Activated CD8-positive, alpha-beta memory T cell treated with anti-CD3 and anti-CD28 coated beads for 4 hours (primary cell): ENCODE results near the gene MCM7.

Experiments used
- DNase-seq, 2 donors: peaks; one replicate each; pipeline ENCODE4 v3.0.0-alpha.2; 2020; ENCODE audit warnings: low read depth in 2 of 2

The MCM7 gene

DNA sequence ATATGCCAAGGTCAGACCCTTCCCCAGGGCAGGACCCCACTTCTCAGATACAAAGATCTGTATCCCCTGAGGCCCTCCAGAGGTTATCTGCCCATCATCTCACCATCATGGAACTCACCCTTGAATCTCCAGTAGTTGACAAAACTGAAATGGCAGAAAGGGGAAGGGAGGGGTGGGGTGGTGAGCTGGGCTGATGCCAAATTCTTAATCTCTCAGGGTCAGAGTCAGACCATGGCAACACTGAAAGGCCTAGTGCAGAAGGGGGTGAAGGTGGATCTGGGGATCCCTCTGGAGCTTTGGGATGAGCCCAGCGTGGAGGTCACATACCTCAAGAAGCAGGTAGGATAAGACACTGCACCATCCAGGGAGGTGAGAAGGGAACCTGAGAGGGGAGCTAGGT, 21.4 kb upstream of the MCM7 start:
- DNase-seq: no peak

DNA sequence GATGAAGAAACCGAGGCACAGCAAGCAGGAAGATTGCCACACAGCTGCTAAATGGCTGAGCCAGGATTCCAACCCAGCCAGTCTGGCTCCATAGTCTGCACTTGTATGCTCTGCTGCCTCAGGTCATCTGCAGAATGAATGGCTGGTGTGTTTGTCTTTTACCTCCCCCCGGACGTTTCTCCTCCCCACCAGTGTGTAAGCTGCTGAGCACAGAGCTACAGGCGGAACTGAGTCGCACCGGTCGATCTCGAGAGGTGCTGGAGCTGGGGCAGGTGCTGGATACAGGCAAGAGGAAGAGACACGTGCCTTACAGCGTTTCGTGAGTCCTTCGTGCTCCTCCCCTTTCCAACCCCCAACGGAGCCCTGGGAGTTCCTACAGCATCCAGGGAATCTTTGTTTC, 20.9 kb upstream of the MCM7 start:
- DNase-seq: no peak

DNA sequence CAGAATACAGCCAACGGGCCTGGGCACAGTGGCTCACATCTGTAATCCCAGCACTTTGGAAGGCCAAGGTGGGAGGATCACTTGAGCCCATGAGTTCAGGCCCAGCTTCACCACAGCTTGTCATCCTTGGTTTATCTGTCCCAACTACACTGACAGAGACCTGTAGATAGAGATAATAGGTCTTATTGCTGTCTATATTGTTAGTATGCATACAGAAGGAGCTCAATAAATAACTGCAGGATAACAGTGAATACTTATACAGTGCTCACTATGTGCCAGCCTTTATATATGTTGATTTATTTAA, 19.5 kb upstream of the MCM7 start:
- DNase-seq: no peak

DNA sequence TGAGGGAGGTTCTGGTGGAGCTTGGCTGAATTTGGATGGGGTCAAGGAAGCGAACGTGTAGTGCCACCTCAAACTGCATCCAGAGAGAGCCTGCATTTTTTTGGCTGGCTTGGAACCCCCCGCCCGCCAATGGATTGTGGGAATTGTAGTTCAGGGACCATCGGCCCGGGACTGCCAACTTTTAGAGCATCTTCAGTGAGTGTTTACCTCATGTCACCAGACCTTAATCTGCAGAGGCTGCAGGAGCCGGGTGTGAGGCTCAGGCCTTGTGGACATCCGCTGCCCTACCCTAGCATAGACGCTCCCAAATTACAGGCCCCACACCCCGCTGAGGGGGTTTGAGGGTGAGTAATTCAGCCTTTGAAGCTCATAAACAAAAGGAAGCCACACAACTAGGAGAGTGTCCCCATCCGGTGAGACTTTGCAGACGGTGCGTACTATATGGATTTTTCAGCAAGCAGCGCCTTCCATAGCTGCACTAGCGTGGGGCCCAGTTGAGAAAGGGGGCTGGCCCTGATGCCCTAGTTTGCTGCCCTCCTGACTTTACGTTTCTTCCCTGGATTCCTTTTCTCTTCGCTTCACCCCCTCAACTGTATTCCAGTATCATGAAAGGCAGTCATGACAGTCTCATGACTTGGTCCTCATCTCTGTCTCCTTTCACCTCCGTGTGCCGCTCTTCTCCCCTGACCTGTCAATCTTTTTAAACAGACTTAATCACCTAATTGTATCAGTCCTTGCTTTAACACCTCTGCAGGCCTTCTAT, 19.0 kb upstream of the MCM7 start:
- DNase-seq: peak in 1 of 2 donors; percentile 38

DNA sequence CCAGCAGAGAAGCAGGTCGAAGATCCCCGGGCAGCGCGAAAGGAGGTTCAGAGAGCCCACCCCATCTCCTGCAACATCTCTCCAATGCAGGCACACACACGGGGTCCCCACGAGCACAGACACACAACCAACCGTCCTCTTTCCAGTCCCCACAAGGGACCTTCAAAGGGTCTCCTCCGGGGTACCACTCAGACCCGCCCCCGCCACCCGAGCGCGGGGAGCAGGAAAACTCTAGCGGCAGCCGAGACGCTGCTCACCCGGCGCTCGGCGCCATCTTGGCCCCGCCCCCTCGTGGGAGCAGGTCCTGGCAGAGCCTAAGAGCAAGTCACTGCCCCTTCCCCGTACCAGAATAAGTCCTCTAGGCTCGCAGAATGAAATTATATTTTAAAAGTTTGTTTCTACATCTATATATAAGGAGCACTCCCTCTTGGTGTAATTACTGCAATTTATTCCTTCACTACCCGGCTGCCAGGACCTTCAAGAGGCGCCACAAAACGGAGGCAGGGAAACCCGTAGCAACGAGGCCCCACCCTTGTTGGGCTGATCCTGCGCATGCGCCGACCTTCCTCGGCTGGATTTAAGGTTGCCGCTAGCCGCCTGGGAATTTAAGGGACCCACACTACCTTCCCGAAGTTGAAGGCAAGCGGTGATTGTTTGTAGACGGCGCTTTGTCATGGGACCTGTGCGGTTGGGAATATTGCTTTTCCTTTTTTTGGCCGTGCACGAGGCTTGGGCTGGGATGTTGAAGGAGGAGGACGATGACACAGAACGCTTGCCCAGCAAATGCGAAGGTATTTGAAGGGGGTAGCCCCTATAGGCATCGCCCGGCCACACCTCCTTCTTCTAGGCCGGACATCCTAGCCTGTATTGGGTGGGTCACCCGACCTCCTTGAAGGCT, 18.1 kb upstream of the MCM7 start, which contains the start of the genes CNPY4 and TAF6:
Gene CNPY4 (plus strand): TSS at position 563 of the 898 bp plus-strand sequence. CDS start 111 bp downstream, at position 674.
Gene TAF6 (minus strand): TSS at position 287 of the 898 bp plus-strand sequence. CDS start 5,149 bp downstream, outside the sequence.
- DNase-seq: peak; percentile 91 to 92

DNA sequence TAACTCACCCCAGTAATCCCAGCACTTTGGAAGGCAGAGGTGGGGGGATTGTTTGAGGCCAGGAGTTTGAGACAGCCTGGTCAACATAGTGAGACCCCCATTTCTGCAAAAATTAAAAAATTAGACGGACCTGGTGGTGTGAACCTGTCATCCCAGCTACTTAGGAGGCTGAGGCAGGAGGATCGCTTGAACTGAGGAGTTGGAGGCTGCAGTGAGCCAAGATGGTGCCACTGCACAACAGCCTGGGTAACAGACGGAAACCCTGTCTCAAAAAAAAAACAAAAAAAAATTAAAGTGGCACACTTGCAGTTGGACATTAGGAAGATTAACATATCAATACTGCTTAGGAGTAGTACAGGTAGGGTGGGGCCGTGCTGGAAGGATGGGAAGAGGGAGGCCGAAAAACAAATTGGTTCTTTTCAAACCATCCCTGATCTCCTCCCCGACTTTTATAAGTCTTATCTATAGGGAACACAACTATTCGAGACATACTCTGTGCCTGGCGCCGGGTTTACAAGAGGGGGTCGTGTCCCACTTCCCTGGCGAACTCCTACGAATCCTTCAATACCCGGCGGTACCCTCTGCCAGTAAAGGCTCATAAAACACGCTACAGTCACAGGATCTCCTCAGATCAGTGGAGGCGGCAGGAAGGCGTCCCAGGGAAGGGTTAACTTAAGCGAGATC, 17.3 kb upstream of the MCM7 start:
- no peak for DNase-seq

- no peak for DNase-seq
Observed at GRCh38 chr7:100115026-100115425, 13.8 kb upstream of the MCM7 start.

GRCh38 chr7:100111914-100112313, 10.7 kb upstream of the MCM7 start:
- no peak for DNase-seq

GRCh38 chr7:100111156-100111555, 10.0 kb upstream of the MCM7 start:
- no peak for DNase-seq

DNA sequence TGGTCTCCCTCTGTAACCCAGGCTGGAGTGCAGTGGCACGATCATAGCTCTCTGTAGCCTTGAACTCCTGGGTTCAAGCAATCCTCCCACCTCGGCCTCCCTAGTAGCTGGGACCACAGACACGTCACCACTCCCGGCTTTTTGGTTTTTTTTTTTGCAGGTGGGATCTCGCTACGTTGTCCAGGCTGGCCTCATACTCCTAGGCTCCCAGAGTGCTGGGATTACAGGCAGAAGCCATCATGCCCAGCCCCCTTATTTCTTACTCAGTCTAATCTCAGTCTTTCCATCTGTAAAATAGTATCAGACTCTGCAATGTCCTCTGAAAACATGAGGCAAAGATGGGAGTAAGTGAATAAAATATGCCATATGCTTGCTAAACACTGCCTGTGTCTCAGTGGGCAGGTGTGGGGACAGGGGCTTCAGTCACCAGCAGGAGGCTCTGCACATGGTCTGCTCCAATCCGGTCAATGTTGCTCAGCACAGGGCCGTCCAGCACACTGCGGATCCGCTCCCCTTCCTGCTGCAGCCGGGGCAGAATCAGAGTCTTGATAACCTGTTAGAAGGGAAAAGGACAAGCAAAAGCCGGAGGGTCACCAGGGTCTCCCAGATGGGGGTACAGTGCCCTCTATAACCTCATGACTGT, 8.4 kb upstream of the MCM7 start:
- no peak for DNase-seq

- no peak for DNase-seq
Observed at GRCh38 chr7:100107890-100108289, 6.7 kb upstream of the MCM7 start.

- DNase-seq: no peak
Observed at GRCh38 chr7:100107125-100107737, 6.0 kb upstream of the MCM7 start.

DNA sequence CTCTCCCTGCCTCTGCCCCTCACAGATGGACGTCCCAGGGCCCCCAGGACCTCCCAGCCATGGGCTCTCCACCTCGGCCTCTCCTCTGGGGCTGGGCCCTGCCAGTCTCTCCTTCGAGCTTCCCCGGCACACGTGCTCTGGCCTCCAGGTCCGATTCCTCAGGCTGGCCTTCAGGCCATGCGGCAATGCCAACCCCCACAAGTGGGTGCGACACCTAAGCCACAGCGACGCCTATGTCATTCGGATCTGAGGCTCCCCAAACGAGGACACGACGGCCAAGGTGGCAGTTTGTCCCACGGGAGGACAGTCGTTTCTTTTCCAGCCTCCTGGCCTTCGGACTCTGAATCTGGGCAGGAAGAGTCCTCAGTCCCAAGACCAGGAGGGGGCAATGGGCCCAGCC, 5.4 kb upstream of the MCM7 start:
- no peak for DNase-seq

DNA sequence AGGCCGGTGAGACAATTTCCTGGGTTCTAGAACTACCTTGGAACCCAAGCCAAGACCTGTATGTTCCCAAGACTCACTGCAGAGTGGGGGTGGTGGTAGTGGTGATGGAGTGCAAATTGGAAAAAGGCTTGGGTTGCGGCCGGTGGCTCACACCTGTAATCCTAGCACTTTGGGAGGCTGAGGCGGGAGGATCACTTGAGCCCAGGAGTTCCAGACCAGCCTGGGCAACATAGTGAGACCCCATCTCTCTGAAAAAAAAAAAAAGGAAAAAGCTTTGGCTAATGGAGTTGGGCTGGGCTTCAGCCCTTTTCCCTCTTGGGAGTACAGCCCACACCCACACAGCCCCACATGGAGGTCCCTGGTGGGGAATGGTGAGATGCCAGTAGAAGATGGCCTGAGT, 4.3 kb upstream of the MCM7 start:
- DNase-seq: no peak

DNA sequence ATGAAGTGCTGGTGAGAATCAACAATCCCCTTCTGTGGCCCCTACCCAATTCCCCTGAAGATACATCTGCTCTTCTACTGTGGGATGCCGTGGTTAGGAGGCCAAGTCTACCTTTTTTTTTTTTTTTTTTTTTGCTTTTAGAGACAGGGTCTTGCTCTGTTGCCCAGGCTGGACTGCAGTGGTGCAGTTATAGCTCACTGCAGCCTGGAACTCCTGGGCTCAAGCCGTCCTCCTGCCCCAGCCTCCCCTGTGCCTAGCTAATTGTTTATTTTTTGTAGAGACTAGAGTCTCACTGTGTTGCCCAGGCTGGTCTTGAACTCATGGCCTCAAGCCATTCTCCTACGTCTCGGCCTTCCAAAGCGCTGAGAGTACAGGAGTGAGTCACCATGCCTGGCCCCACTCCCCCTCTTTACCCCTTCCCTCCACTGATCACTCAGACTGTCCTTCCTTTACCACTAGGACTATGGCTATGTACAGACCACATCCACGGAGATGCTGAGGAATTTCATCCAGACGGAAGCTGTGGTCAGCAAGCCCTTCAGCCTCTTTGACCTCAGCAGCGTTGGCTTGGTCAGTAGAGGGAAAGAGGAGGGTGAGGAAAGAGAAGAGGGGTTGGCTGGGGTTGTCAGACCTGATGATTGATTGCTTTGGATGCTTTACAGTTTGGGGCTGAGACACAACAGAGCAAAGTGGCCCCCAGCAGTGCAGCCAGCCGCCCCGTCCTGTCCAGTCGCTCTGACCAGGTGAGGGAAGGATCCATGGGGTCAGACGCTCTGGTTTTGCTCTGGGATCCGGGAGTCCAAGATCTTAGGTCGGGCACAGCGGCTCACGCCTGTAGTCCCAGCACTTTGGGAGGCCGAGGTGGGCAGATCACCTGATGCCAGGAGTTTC, 2.0 kb upstream of the MCM7 start:
- DNase-seq: no peak

- peak; percentile 69 to 71 for DNase-seq
Observed at GRCh38 chr7:100100420-100101015, 679 bp downstream of the MCM7 start.

DNA sequence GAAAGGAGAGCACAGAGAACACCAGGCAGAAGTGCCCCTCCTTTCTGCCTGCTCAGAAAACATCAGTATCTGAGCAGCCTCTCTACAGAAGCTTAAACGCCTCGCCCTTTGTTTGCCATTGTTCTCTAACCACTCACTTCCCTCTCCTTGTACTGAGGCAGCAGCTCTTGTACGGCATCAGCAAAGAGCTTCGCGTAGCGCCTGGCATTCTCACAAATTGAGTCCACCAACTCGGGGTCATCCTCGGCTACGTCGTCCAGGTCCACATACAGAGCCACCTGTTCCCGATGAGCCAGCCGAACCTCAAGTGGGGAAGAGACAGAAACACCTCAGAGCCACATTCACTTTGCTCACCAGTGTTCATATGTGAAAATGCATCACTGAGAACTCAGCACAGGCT, 1.7 kb downstream of the MCM7 start:
- no peak for DNase-seq

- DNase-seq: no peak
Observed at GRCh38 chr7:100098913-100099312, 2.3 kb downstream of the MCM7 start.

DNA sequence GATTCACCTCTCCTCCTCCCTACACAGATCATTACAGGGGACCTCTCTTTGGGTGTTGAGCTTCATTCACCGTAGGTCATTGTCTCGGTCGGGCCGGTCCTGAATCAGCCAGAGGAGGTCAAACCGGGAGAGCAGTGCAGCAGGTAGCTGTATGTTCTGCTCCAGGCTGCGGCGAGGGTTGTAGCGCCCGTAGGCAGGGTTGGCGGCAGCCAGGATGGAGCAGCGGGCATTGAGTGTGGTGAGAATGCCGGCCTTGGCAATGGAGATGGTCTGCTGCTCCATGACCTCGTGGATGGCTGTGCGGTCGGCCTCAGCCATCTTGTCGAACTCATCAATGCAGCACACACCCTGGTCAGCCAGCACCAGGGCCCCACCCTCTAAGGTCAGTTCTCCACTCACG, 5.5 kb downstream of the MCM7 start:
- no peak for DNase-seq

- DNase-seq: no peak
Observed at GRCh38 chr7:100095289-100095688, 5.9 kb downstream of the MCM7 start.
